Transverse colon (tissue), 4 donors: ENCODE measurements around the gene KIAA1217.

Source experiments
- EP300 ChIP-seq: sonication (generic); formaldehyde crosslinking; IDR thresholded peaks from one replicate; pipeline ENCODE4 v1.6.1; 2017; ENCODE audit warnings: antibody characterized with exemption, low read depth
- POLR2A ChIP-seq: fragments of 450-650 bp; IDR thresholded peaks from one replicate; pipeline ENCODE4 v1.6.1; 2016; ENCODE audit warnings: antibody characterized with exemption, mild to moderate bottlenecking, moderate library complexity
- POLR2AphosphoS5 ChIP-seq, 3 donors: sonication (generic); formaldehyde crosslinking; IDR thresholded peaks; one replicate each; pipeline ENCODE4 v1.6.1; 2016; ENCODE audit warnings: antibody characterized with exemption in 3 of 3
- TF ChIP-seq, protein P1 (sequence below), 5 experiments: fragments of 200-600 bp in 3 of 5; fragments of 450-650 bp in 2 of 5; sonication (generic) in 3 of 5; IDR thresholded peaks; 1 replicate in 2 of 5; 2 replicates in 3 of 5; pipeline ENCODE4 v1.5.1; 2016 to 2017; ENCODE audit warnings: antibody characterized with exemption in 5 of 5, inconsistent platforms in 3 of 5, mild to moderate bottlenecking in 2 of 5, moderate library complexity in 1 of 5

DNA sequence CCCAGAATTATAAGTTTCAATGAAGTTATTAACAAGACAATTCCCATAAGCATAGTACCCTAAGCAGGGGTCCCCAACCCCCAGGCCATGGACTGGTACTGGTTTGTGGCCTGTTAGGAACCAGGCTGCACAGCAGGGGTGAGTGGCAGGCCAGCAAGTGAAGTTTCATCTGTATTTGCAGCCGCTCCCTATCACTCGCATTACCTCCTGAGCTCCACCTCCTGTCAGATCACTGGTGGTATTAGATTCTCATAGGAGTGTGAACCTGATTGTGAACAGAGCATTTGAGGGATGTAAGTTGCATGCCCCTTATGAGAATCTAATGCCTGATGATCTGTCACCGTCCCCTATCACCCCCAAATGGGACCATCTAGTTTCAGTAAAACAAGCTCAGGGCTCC lies 36.0 kb upstream of the KIAA1217 start:
- no peak for TF ChIP-seq POLR2AphosphoS5 (IDR thresholded peaks at IDR 0.05)
- TF ChIP-seq POLR2A: no peak
- TF ChIP-seq, protein P1, sequence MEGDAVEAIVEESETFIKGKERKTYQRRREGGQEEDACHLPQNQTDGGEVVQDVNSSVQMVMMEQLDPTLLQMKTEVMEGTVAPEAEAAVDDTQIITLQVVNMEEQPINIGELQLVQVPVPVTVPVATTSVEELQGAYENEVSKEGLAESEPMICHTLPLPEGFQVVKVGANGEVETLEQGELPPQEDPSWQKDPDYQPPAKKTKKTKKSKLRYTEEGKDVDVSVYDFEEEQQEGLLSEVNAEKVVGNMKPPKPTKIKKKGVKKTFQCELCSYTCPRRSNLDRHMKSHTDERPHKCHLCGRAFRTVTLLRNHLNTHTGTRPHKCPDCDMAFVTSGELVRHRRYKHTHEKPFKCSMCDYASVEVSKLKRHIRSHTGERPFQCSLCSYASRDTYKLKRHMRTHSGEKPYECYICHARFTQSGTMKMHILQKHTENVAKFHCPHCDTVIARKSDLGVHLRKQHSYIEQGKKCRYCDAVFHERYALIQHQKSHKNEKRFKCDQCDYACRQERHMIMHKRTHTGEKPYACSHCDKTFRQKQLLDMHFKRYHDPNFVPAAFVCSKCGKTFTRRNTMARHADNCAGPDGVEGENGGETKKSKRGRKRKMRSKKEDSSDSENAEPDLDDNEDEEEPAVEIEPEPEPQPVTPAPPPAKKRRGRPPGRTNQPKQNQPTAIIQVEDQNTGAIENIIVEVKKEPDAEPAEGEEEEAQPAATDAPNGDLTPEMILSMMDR (IDR thresholded peaks at IDR 0.05): no peak
- TF ChIP-seq EP300: no peak
